ENCODE measurements around the gene DUS2. TPM values are rescaled to one million over a fixed set of nuclear protein-coding genes. Genes with fewer than 3 reads are reported as not detected.

The DUS2 gene
- 10 to 100 TPM; 18.9 to 20.8 TPM for total RNA-seq

DNA sequence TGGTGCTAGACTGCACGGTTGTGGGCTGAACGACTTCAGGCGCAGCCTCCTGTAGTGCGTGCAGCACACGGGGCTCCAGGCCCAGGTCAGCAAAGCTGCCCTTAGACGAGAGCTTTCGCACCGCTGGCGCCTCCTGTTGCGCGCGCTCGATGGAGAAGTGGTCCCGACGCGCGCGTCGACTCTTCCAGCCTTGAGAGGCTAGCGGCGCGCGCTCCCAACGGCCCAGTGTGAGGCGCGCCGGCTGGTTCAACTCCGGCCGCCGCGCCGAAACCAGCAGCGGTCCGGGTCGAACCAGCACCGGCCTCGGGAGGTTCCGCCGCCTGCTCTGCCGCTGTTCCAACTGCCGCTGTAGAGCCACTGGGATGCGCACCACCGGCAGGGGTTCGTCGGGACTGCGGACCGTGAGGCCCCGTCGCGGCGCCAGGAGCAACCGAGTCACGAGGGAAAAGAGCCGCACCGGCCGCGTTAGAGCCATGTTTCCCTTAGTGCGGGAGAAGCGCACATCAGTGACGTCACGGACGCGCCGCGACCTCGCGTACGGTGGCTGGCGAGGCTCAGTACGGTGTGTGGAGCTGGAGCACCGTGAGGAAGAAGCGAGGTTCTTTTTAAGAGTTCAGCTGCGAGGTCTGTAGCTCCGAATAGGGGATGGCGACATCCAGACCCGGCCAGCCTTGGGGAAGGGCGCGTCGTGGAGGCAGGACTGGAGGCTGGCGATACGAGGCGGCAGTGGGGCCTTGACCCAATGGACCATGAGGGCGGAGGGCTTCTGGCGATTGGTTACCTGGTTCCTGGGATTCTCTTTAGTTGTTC, at the start of gene DUS2, which contains the start of gene DDX28:
Gene DUS2 (plus strand): TSS at position 557 of the 810 bp plus-strand sequence. CDS start 14,740 bp downstream, outside the sequence.
Gene DDX28 (minus strand): TSS at position 505 of the 810 bp plus-strand sequence. CDS start 30 bp downstream, at position 475.

DNA sequence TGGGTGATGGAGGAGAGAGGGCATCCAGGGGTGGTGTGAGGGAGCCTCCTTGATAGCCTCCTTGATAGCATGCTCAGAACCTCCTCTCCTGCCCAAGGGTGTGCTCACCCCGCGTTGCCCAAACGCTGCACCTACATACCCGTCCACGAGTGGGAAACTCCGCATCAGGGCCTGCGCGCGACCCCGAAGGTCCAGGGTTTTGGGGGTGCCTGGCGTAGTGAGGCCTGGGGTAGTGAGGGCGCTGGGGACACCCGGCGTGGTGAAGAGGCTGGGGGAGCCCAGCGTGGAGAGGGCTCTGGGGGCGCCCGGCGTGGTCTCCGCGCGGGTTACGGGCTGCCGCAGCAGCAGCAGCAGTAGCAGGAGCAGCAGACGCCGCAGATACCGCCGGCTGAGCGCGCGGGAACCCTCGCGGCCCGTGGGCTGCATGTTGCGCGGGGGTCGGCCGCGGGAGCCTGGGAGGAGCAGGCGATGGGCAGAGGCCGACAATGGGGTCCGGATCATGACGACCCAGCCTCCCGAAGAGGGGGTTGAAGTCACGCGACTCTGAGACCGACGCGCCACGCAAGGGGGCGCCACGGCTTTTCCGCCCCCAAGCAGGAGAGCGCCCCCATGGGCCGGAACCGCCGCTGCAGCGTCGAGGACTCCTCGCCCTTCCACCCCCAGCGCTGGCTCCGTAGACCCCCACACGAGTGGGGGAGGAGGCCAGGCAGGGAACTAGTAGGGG, 43.0 kb upstream of the DUS2 start, which contains the start of gene DPEP3:
Gene DPEP3 (minus strand): TSS at position 545 of the 724 bp plus-strand sequence. CDS start 119 bp downstream, at position 426.

DNA sequence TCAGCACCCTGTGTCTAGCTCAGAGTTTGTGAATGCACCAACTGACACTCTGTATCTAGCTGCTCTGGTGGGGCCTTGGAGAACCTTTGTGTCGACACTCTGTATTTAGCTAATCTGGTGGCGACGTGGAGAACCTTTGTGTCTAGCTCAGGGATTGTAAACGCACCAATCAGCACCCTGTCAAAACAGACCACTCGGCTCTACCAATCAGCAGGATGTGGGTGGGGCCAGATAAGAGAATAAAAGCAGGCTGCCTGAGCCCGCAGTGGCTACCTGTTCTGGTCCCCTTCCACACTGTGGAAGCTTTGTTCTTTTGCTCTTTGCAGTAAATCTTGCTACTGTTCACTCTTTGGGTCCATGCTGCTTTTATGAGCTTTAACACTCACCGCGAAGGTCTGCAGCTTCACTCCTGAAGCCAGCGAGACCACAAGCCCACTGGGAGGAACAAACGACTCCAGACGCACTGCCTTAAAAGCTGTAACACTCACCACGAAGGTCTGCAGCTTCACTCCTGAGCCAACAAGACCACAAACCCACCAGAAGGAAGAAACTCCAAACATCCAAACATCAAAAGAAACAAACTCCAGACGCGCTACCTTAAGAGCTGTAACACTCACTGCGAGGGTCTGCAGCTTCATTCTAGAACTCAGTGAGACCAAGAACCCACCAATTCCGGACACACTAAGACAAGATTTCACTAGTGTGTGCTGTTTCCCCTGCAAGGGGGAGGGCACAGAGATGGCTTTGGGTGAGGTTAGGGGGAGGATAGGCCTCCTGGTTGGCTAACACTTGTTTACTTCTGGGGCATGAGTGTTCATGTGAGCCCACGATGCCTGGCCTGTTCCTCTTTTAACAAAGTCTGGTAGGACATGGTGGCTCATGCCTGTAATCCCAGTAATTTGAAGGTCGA, 24.1 kb upstream of the DUS2 start, which contains the start of gene DPEP2:
Gene DPEP2 (minus strand): TSS at position 706 of the 910 bp plus-strand sequence. CDS start 6,272 bp downstream, outside the sequence.

DNA sequence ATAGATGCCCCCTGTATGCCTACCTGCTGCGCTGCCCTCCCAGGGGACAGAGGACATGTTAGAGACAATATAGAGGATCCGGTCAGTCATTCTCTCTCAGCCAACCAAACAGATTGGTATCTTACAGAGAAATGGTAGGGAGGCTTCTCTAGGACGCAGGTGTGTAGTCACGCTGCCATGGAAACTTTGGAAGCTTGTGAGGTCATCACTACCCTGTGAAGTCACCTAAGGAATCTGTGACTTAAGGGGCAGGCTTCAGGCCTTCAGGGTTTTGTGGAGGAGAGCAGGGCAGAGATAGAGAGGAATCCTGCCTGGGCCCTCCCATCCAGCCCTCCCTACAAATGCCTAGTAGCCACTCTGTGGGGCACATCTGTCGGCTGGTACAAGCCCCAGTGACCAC, 7.4 kb upstream of the DUS2 start, which contains the start of gene DPEP2NB:
Gene DPEP2NB (minus strand): TSS at position 231 of the 400 bp plus-strand sequence. CDS start 141 bp downstream, at position 90.

DNA sequence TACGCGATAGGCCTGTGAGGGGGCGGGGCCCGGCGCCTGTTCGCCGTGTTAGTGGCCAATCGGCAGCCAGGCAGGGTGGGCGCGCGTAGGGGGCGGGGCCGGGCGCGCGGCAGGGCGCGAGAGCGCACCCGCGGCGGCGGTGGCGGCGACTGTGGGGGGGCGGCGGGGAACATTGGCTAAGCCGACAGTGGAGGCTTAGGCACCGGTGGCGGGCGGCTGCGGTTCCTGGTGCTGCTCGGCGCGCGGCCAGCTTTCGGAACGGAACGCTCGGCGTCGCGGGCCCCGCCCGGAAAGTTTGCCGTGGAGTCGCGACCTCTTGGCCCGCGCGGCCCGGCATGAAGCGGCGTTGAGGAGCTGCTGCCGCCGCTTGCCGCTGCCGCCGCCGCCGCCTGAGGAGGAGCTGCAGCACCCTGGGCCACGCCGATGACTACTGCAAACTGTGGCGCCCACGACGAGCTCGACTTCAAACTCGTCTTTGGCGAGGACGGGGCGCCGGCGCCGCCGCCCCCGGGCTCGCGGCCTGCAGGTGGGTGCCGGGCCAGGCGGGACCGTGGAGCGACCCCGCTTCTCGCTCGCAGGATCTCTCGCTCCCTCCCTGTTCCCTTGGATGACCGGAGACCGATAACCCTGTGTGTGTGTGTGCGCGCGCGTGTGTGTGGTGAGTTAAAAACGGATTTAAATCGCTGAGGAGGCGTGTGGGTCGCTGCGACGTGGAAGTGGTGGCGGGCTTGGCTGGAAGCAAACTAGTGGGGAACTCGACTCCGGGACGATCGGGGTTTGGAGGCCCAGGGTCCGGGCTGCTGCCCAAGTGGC, 62.4 kb downstream of the DUS2 start, which contains the start of gene NFATC3:
Gene NFATC3 (plus strand): TSS at position 112 of the 813 bp plus-strand sequence. CDS start 312 bp downstream, at position 424.

Other genes starting within 250 kb of the DUS2 start
- 10 to 100 TPM; 24.3 to 28.0 TPM for gene RANBP10, start 216.7 kb upstream of the DUS2 start, total RNA-seq
- gene TSNAXIP1, start 216.4 kb upstream of the DUS2 start, total RNA-seq = under 1 TPM; 0.35 to 0.51 TPM
- 10 to 100 TPM; 42.1 to 42.6 TPM for gene THAP11, start 181.0 kb upstream of the DUS2 start, total RNA-seq
- gene NUTF2, start 176.4 kb upstream of the DUS2 start, total RNA-seq = 100 to 1,000 TPM in 1 of 2 experiments, 10 to 100 TPM in 1; 99.1 to 101 TPM
- gene CENPT, start 175.6 kb upstream of the DUS2 start, total RNA-seq = 10 to 100 TPM; 55.1 to 62.1 TPM
- 100 to 1,000 TPM in 1 of 2 experiments, 10 to 100 TPM in 1; 95.0 to 104 TPM for gene EDC4, start 150.2 kb upstream of the DUS2 start, total RNA-seq
- 1 to 10 TPM; 1.3 to 2.0 TPM for gene NRN1L, start 138.4 kb upstream of the DUS2 start, total RNA-seq
- 10 to 100 TPM; 19.8 to 22.2 TPM for gene PSKH1, start 130.0 kb upstream of the DUS2 start, total RNA-seq
- gene CTRL, start 91.4 kb upstream of the DUS2 start, total RNA-seq = 1 to 10 TPM; 5.5 to 6.1 TPM
- 100 to 1,000 TPM; 247 to 259 TPM for gene PSMB10, start 86.4 kb upstream of the DUS2 start, total RNA-seq
- gene LCAT, start 79.2 kb upstream of the DUS2 start, total RNA-seq = 10 to 100 TPM; 14.6 to 15.1 TPM
- gene SLC12A4, start 54.6 kb upstream of the DUS2 start, total RNA-seq = 10 to 100 TPM; 31.3 to 32.2 TPM
- gene DPEP3, start 42.8 kb upstream of the DUS2 start, total RNA-seq = under 1 TPM in 1 of 2 experiments, not detected in 1; 0.14 TPM
- gene DPEP2, start 23.8 kb upstream of the DUS2 start, total RNA-seq = 10 to 100 TPM; 12.0 to 12.9 TPM
- gene DPEP2NB, start 7.4 kb upstream of the DUS2 start, total RNA-seq = not detected
- 10 to 100 TPM; 14.6 to 16.3 TPM for gene DDX28, start 52 bp upstream of the DUS2 start, total RNA-seq
- 100 to 1,000 TPM; 116 to 117 TPM for gene NFATC3, start 62.1 kb downstream of the DUS2 start, total RNA-seq
- under 1 TPM in 1 of 2 experiments, not detected in 1; 0.07 TPM for gene ESRP2, start 212.8 kb downstream of the DUS2 start, total RNA-seq
- 1 to 10 TPM; 8.8 to 9.2 TPM for gene PLA2G15, start 222.1 kb downstream of the DUS2 start, total RNA-seq
- 100 to 1,000 TPM; 112 TPM for gene SLC7A6, start 241.2 kb downstream of the DUS2 start, total RNA-seq